GM12873 (cell line): Measurements from ENCODE around the gene KIAA1217.

ENCODE experiments used
- TF ChIP-seq, protein P1 (sequence below): IDR thresholded peaks from 2 replicates; pipeline ENCODE4 v1.5.1; 2012; ENCODE audit warnings: low read depth, mild to moderate bottlenecking, moderate library complexity, low read length, control low read depth; ENCODE audit not compliant: insufficient read depth; ENCODE audit errors: missing control alignments

The KIAA1217 gene

GRCh38 chr10:24277277-24277676, 68.3 kb downstream of the KIAA1217 start:
- TF ChIP-seq, protein P1, sequence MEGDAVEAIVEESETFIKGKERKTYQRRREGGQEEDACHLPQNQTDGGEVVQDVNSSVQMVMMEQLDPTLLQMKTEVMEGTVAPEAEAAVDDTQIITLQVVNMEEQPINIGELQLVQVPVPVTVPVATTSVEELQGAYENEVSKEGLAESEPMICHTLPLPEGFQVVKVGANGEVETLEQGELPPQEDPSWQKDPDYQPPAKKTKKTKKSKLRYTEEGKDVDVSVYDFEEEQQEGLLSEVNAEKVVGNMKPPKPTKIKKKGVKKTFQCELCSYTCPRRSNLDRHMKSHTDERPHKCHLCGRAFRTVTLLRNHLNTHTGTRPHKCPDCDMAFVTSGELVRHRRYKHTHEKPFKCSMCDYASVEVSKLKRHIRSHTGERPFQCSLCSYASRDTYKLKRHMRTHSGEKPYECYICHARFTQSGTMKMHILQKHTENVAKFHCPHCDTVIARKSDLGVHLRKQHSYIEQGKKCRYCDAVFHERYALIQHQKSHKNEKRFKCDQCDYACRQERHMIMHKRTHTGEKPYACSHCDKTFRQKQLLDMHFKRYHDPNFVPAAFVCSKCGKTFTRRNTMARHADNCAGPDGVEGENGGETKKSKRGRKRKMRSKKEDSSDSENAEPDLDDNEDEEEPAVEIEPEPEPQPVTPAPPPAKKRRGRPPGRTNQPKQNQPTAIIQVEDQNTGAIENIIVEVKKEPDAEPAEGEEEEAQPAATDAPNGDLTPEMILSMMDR = no peak

GRCh38 chr10:24277771-24278170, 68.8 kb downstream of the KIAA1217 start:
- TF ChIP-seq, protein P1 = no peak

DNA sequence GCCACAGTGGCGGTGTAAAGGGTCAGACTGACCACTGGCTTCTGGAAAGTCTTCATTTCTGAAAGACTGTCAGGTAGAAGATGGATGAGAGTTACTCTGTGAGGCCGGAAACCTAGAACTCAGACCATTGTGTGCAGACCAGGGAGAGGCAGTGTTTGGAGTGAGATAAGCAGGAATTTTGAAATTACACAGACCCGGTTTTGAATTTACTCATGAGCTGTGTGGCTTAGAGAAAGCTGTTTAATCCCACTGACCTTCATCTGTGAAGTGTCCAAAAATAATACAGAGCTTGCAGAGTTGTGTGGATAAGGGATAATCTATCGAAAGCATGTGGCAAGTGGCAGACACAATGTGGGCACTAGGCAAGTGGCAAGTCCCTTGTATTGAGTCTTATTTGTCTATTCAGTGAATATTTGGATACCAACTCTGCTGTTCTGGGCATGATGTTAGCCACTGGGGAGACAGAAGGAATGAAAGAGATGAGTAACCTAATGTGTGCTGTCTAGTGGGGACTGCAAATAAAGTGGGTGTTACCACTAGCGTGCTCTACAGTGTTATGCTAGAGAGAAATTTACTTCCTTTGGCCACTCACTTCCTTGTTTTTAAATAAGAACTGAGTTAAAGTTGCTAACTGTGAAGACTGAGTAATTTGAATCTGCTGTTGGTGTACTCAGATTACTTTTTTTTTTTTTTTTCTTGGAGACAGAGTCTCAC, 69.4 kb downstream of the KIAA1217 start:
- TF ChIP-seq, protein P1 = no peak

DNA sequence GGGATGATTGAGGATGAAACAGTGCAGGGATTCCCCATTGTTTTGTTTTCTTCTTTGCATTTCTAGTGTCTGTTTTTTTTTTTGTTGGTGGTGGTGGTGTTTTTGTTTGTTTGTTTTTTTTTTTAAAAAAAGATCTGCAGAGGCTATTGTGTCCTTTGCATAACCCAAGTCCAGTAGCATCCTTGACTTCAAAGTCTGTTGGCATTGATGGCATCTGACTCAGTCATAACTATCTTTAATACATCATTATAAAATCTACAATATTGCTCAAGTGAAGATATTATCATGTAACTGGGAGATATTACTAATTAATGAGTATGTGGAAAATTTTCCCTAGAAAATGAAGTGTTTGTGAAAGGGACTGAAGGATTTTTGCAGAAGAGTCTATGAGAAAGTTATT, 70.2 kb downstream of the KIAA1217 start:
- TF ChIP-seq, protein P1 = no peak

DNA sequence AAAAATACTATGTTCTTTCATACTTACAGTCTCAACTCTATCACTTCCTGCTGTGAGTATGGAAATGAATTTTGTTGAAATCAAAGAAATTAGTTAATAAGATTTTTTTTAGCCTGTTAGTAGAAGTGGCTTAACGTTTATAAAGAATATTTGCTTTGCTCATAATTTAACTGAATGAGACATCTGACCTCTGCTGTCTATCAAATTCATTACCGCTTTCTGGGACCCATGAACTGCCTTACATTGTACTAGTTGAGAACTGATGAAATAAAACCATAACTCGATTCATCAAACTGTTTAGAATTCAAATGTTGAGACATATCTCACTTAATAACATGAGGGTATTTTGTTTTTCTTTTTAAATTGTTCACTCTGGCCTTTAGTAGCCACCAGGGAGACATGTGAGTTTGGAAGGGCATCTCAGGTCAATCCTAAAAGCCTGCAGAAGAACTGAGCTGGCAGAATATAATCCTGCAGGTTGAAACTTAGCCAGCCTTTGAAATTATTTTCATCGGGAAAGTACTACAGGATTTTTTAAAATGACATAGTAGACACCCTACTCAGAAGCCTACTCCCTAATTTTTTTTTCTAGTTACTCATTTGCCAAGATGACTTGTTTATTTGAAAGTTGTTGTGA, 78.7 kb downstream of the KIAA1217 start:
- TF ChIP-seq, protein P1 = no peak

- TF ChIP-seq, protein P1 = no peak
Measured at GRCh38 chr10:24288581-24288980, 79.6 kb downstream of the KIAA1217 start.

- TF ChIP-seq, protein P1 = no peak
Measured at GRCh38 chr10:24289235-24289634, 80.3 kb downstream of the KIAA1217 start.
